A549 (cell line): Measurements from ENCODE around the gene CCNI.

Experiments used
- HDAC2 ChIP-seq: fragments of 200-600 bp; sonication (generic); IDR thresholded peaks from 2 replicates; pipeline ENCODE4 v1.6.1; 2016
- MAFK ChIP-seq: fragments of 450-650 bp; IDR thresholded peaks from 2 replicates; pipeline ENCODE4 v1.6.1; 2014; ENCODE audit not compliant: partially characterized antibody
- MAZ ChIP-seq: fragments of 150-350 bp; IDR thresholded peaks from 2 replicates; pipeline ENCODE4 v1.6.1; 2014; ENCODE audit warnings: antibody characterized with exemption, low read depth, low read length, borderline replicate concordance
- POLR2A ChIP-seq: IDR thresholded peaks from 2 replicates; pipeline ENCODE4 v1.6.1; 2012; ENCODE audit warnings: mild to moderate bottlenecking, low read length
- RAD21 ChIP-seq, 2 experiments: fragments of >200 bp in 1 of 2; sonication (Bioruptor Twin) in 1 of 2; formaldehyde crosslinking in 1 of 2; IDR thresholded peaks in 1 of 2; conservative IDR thresholded peaks in 1 of 2; 2 replicates in 1 of 2; 3 replicates in 1 of 2; pipeline ENCODE4 v1.6.1; 2012 to 2018; ENCODE audit warnings: inconsistent platforms in 1 of 2
- RCOR1 ChIP-seq: fragments of 150-350 bp; IDR thresholded peaks from 2 replicates; pipeline ENCODE4 v1.6.1; 2014; ENCODE audit warnings: antibody characterized with exemption, low read length, low read depth
- SMC3 ChIP-seq: fragments of >200 bp; sonication (Bioruptor Twin); formaldehyde crosslinking; IDR thresholded peaks from 3 replicates; pipeline ENCODE4 v1.6.1; 2018; ENCODE audit warnings: inconsistent platforms
- ZFP36 ChIP-seq: fragments of 450-650 bp; IDR thresholded peaks from 2 replicates; pipeline ENCODE4 v1.6.1; 2014; ENCODE audit warnings: borderline replicate concordance; ENCODE audit not compliant: partially characterized antibody
- ZSCAN20 ChIP-seq: fragments of 250-450 bp; sonication (Bioruptor Pico); IDR thresholded peaks from 2 replicates; pipeline ENCODE4 v1.8.0; 2022; ENCODE audit warnings: mild to moderate bottlenecking, moderate library complexity
- TF ChIP-seq, protein P1 (sequence below): fragments of >200 bp; sonication (Bioruptor Twin); formaldehyde crosslinking; IDR thresholded peaks from 3 replicates; pipeline ENCODE4 v1.5.1; 2016
- TF ChIP-seq, protein P2 (sequence below): fragments of 150-350 bp; IDR thresholded peaks from 2 replicates; pipeline ENCODE4 v1.6.1; 2014; ENCODE audit warnings: low read depth, mild to moderate bottlenecking, low read length

DNA sequence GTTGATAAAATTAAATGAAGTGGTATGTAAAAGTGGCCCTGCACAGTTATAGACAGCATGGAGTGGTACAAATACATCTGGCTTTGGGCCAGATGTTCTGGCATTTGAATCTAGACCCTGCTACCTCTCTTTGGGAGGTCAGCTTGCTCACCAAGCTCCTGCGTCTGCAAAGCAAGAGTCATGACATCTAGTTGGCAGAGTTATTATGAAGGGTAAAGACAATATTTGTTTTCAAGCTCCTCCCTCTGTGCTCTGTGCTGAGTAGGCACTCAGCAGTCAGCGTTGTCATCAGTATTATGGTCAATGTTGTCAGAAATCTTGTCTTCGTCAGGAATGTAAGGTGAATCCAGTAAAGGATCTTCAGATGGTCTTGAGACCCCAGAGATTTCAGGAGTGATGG lies 55.8 kb downstream of the CCNI start:
- TF ChIP-seq, protein P1, sequence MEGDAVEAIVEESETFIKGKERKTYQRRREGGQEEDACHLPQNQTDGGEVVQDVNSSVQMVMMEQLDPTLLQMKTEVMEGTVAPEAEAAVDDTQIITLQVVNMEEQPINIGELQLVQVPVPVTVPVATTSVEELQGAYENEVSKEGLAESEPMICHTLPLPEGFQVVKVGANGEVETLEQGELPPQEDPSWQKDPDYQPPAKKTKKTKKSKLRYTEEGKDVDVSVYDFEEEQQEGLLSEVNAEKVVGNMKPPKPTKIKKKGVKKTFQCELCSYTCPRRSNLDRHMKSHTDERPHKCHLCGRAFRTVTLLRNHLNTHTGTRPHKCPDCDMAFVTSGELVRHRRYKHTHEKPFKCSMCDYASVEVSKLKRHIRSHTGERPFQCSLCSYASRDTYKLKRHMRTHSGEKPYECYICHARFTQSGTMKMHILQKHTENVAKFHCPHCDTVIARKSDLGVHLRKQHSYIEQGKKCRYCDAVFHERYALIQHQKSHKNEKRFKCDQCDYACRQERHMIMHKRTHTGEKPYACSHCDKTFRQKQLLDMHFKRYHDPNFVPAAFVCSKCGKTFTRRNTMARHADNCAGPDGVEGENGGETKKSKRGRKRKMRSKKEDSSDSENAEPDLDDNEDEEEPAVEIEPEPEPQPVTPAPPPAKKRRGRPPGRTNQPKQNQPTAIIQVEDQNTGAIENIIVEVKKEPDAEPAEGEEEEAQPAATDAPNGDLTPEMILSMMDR = no peak
- TF ChIP-seq MAFK (no peak), POLR2A (no peak), RAD21 (conservative IDR thresholded peaks at IDR 0.05 in 1 of 2, IDR thresholded peaks at IDR 0.05 in 1 of 2) (no peak), HDAC2 (no peak), ZFP36 (no peak), RCOR1 (no peak), SMC3 (no peak), ZSCAN20 (CRISPR knock-in tag) (no peak), MAZ (no peak)
- TF ChIP-seq, protein P2, sequence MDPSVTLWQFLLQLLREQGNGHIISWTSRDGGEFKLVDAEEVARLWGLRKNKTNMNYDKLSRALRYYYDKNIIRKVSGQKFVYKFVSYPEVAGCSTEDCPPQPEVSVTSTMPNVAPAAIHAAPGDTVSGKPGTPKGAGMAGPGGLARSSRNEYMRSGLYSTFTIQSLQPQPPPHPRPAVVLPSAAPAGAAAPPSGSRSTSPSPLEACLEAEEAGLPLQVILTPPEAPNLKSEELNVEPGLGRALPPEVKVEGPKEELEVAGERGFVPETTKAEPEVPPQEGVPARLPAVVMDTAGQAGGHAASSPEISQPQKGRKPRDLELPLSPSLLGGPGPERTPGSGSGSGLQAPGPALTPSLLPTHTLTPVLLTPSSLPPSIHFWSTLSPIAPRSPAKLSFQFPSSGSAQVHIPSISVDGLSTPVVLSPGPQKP = no peak
